Gastrocnemius medialis (tissue), 4 donors: ENCODE data around the gene G6PC3.

Experiments used
- CTCF ChIP-seq, 5 experiments: fragments of 450-650 bp in 3 of 5; fragments of 200-600 bp in 2 of 5; sonication (generic) in 2 of 5; IDR thresholded peaks in 4 of 5; conservative IDR thresholded peaks in 1 of 5; 1 replicate in 4 of 5; 2 replicates in 1 of 5; pipeline ENCODE4 v1.5.1; 2016 to 2019; ENCODE audit warnings: antibody characterized with exemption in 5 of 5, mild to moderate bottlenecking in 3 of 5, moderate library complexity in 3 of 5
- POLR2A ChIP-seq, 2 donors: fragments of 450-650 bp; IDR thresholded peaks; one replicate each; pipeline ENCODE4 v1.6.1; 2017; ENCODE audit warnings: antibody characterized with exemption in 2 of 2, mild to moderate bottlenecking in 2 of 2, moderate library complexity in 2 of 2

- TF ChIP-seq CTCF (IDR thresholded peaks at IDR 0.05 in 4 of 5, conservative IDR thresholded peaks at IDR 0.05 in 1 of 5), result no peak
- TF ChIP-seq POLR2A (IDR thresholded peaks at IDR 0.05), result no peak
Observed at GRCh38 chr17:44074231-44074910, 3.8 kb downstream of the G6PC3 start.
